H1 (cell line): ENCODE results near the gene ANKS1B. TPM values are rescaled to one million over a fixed set of nuclear protein-coding genes. Genes with fewer than 3 reads are reported as not detected.

Experiments used
- CTCF ChIA-PET: fragments of 300-600 bp; sonication (Branson Sonifier 250); formaldehyde crosslinking; loops from one replicate; lab custom pipeline; 2021; ENCODE audit not compliant: partially characterized antibody; lab: Charles Lee
- POLR2A ChIA-PET: fragments of 300-600 bp; sonication (Branson Sonifier 250); formaldehyde crosslinking; loops from one replicate; lab custom pipeline; 2021; ENCODE audit warnings: inconsistent platforms; ENCODE audit not compliant: partially characterized antibody; lab: Charles Lee
- DNase-seq, 2 experiments: peaks; one replicate each; pipeline versions ENCODE4 v3.0.0 to v3.0.0-alpha.2; 2010 to 2022; ENCODE audit warnings: low spot score in 2 of 2, low read depth in 1 of 2, mixed read lengths in 1 of 2
- FAIRE-seq: peaks from 2 replicates; lab custom pipeline; 2011; peaks lifted over from hg19 to GRCh38; lab: Jason Lieb, UNC
- H2AFZ ChIP-seq: 2 replicates; pipeline ENCODE4 v1.8.1; 2012; ENCODE audit warnings: low read length, inconsistent platforms
- H2AK5ac ChIP-seq: 2 replicates; pipeline ENCODE4 v1.6.1; 2013; ENCODE audit warnings: low read depth, low read length
- H2BK120ac ChIP-seq: replicated peaks from 2 replicates; pipeline ENCODE3; 2013; ENCODE audit warnings: low read depth, low read length, inconsistent platforms
- H2BK12ac ChIP-seq: 2 replicates; pipeline ENCODE4 v1.6.1; 2013; ENCODE audit warnings: low read depth, low read length
- H2BK15ac ChIP-seq: 2 replicates; pipeline ENCODE4 v1.6.1; 2013; ENCODE audit warnings: low read length
- H2BK20ac ChIP-seq: 2 replicates; pipeline ENCODE4 v1.6.1; 2013; ENCODE audit warnings: low read length
- H2BK5ac ChIP-seq: 2 replicates; pipeline ENCODE4 v1.6.1; 2013; ENCODE audit warnings: low read depth, low read length
- H3K14ac ChIP-seq: 2 replicates; pipeline ENCODE4 v1.6.1; 2013; ENCODE audit warnings: inconsistent platforms; ENCODE audit not compliant: insufficient read length
- H3K18ac ChIP-seq: 2 replicates; pipeline ENCODE4 v1.6.1; 2013; ENCODE audit warnings: low read length; ENCODE audit errors: extremely low read depth
- H3K23ac ChIP-seq: 2 replicates; pipeline ENCODE4 v1.6.1; 2013; ENCODE audit warnings: inconsistent platforms; ENCODE audit not compliant: insufficient read length
- H3K23me2 ChIP-seq: 2 replicates; pipeline ENCODE4 v1.6.1; 2013; ENCODE audit warnings: low read depth, low read length
- H3K27ac ChIP-seq: 2 replicates; pipeline ENCODE4 v1.6.1; 2011; ENCODE audit warnings: low read depth, low read length, inconsistent platforms
- H3K27me3 ChIP-seq, 4 experiments: replicated peaks in 1 of 4; 1 replicate in 1 of 4; 2 replicates in 3 of 4; pipeline versions ENCODE4 v1.6.1 to v1.8.1; 2011 to 2013; ENCODE audit warnings: low read length in 3 of 4, mild to moderate bottlenecking in 3 of 4, inconsistent platforms in 2 of 4, mixed read lengths in 2 of 4, moderate library complexity in 1 of 4; ENCODE audit not compliant: control insufficient read depth in 3 of 4, insufficient read depth in 3 of 4; ENCODE audit errors: extremely low read depth in 1 of 4
- H3K36me3 ChIP-seq, 4 experiments: 2 replicates each; pipeline versions ENCODE4 v1.6.1 to v1.8.1; 2011 to 2013; ENCODE audit warnings: mild to moderate bottlenecking in 4 of 4, low read length in 3 of 4, moderate library complexity in 2 of 4, control low read depth in 1 of 4, inconsistent platforms in 1 of 4; ENCODE audit not compliant: insufficient read depth in 4 of 4, control insufficient read depth in 2 of 4
- H3K4ac ChIP-seq: replicated peaks from 2 replicates; pipeline ENCODE3; 2013; ENCODE audit warnings: low read length, low read depth, mixed read lengths, inconsistent platforms; ENCODE audit not compliant: insufficient read length
- H3K4me1 ChIP-seq, 4 experiments: replicated peaks in 1 of 4; 1 replicate in 1 of 4; 2 replicates in 3 of 4; pipeline versions ENCODE4 v1.6.1 to v1.8.1; 2011 to 2013; ENCODE audit warnings: low read length in 3 of 4, inconsistent platforms in 2 of 4, mixed read lengths in 1 of 4; ENCODE audit not compliant: insufficient read depth in 4 of 4, control insufficient read depth in 3 of 4
- H3K4me2 ChIP-seq, 2 experiments: 2 replicates each; pipeline versions ENCODE4 v1.6.1 to v1.8.1; 2011 to 2013; ENCODE audit warnings: low read depth in 2 of 2, low read length in 2 of 2, control low read depth in 1 of 2, inconsistent platforms in 1 of 2, mild to moderate bottlenecking in 1 of 2; ENCODE audit not compliant: insufficient read depth in 1 of 2
- H3K4me3 ChIP-seq, 4 experiments: fragments of 200-600, 300-600 bp in 1 of 4; sonication (generic), shearing (Covaris generic), sonication (Bioruptor Twin) in 1 of 4; 2 replicates each; pipeline versions ENCODE4 v1.5.1 to v1.8.1; 2011 to 2016; ENCODE audit warnings: low read length in 4 of 4, low read depth in 3 of 4, control low read depth in 2 of 4, inconsistent platforms in 2 of 4, mild to moderate bottlenecking in 2 of 4, mixed read lengths in 1 of 4, moderate library complexity in 1 of 4; ENCODE audit not compliant: insufficient read depth in 2 of 4; ENCODE audit errors: extremely low read depth in 1 of 4
- H3K56ac ChIP-seq: replicated peaks from 2 replicates; pipeline ENCODE3; 2013; ENCODE audit warnings: low read depth, mild to moderate bottlenecking, mixed read lengths, low read length, inconsistent platforms; ENCODE audit not compliant: insufficient read length
- H3K79me1 ChIP-seq: 2 replicates; pipeline ENCODE4 v1.6.1; 2013; ENCODE audit warnings: low read depth, low read length, control low read depth
- H3K79me2 ChIP-seq, 2 experiments: 2 replicates each; pipeline versions ENCODE4 v1.6.1 to v1.8.1; 2012 to 2013; ENCODE audit warnings: low read length in 2 of 2, mild to moderate bottlenecking in 2 of 2, inconsistent platforms in 1 of 2; ENCODE audit not compliant: insufficient read depth in 2 of 2, control insufficient read depth in 1 of 2
- H3K9ac ChIP-seq, 4 experiments: replicated peaks in 1 of 4; 1 replicate in 1 of 4; 2 replicates in 3 of 4; pipeline versions ENCODE4 v1.6.1 to v1.8.1; 2011 to 2013; ENCODE audit warnings: low read depth in 3 of 4, low read length in 3 of 4, control low read depth in 2 of 4, mild to moderate bottlenecking in 2 of 4, moderate library complexity in 2 of 4, inconsistent platforms in 1 of 4; ENCODE audit errors: extremely low read depth in 1 of 4
- H3K9me3 ChIP-seq, 2 experiments: 2 replicates each; pipeline versions ENCODE4 v1.6.1 to v1.8.1; 2012 to 2013; ENCODE audit warnings: mild to moderate bottlenecking in 2 of 2, moderate library complexity in 2 of 2, control low read depth in 1 of 2, inconsistent platforms in 1 of 2, low read depth in 1 of 2, low read length in 1 of 2, mixed read lengths in 1 of 2; ENCODE audit not compliant: insufficient read depth in 2 of 2
- H4K20me1 ChIP-seq, 2 experiments: replicated peaks in 1 of 2; 2 replicates each; pipeline versions ENCODE3 to v1.8.1; 2011 to 2013; ENCODE audit warnings: inconsistent platforms in 2 of 2, low read length in 2 of 2, mild to moderate bottlenecking in 1 of 2; ENCODE audit not compliant: insufficient read depth in 2 of 2, control insufficient read depth in 1 of 2
- H4K5ac ChIP-seq: 2 replicates; pipeline ENCODE4 v1.6.1; 2013; ENCODE audit warnings: low read length, low read depth, mixed read lengths, inconsistent platforms; ENCODE audit not compliant: insufficient read length
- H4K8ac ChIP-seq: 2 replicates; pipeline ENCODE4 v1.8.0; 2013; ENCODE audit warnings: mild to moderate bottlenecking, moderate library complexity, low read length, inconsistent platforms; ENCODE audit not compliant: insufficient read depth; ENCODE audit errors: extremely low read depth
- H4K91ac ChIP-seq: replicated peaks from 2 replicates; pipeline ENCODE3; 2013; ENCODE audit warnings: low read length, mixed read lengths, inconsistent platforms; ENCODE audit not compliant: insufficient read length
- BRCA1 ChIP-seq: IDR thresholded peaks from 2 replicates; pipeline ENCODE4 v1.6.1; 2012; ENCODE audit warnings: low read depth, low read length, improper control_type of control experiment
- EP300 ChIP-seq, 2 experiments: IDR thresholded peaks; 1 replicate in 1 of 2; 2 replicates in 1 of 2; pipeline ENCODE4 v1.6.1; 2011 to 2012; ENCODE audit warnings: low read depth in 2 of 2, low read length in 2 of 2, mild to moderate bottlenecking in 2 of 2, borderline replicate concordance in 1 of 2, inconsistent platforms in 1 of 2, moderate library complexity in 1 of 2
- FOSL1 ChIP-seq: IDR thresholded peaks from 2 replicates; pipeline ENCODE4 v1.6.1; 2011; ENCODE audit warnings: mild to moderate bottlenecking, low read depth, low read length, moderate library complexity; ENCODE audit not compliant: insufficient read depth
- JUND ChIP-seq: IDR thresholded peaks from 2 replicates; pipeline ENCODE4 v1.6.1; 2011; ENCODE audit warnings: mild to moderate bottlenecking, improper control_type of control experiment, low read length
- KDM4A ChIP-seq: IDR thresholded peaks from one replicate; pipeline ENCODE4 v1.7.1; 2012; ENCODE audit warnings: low read depth, mild to moderate bottlenecking, moderate library complexity, low read length, inconsistent platforms; ENCODE audit not compliant: severe bottlenecking
- POLR2AphosphoS5 ChIP-seq: IDR thresholded peaks from 2 replicates; pipeline ENCODE4 v1.6.1; 2011; ENCODE audit warnings: low read depth, low read length
- SIN3A ChIP-seq, 2 experiments: IDR thresholded peaks in 1 of 2; conservative IDR thresholded peaks in 1 of 2; 2 replicates each; pipeline ENCODE4 v1.6.1; 2011 to 2012; ENCODE audit warnings: low read length in 2 of 2, improper control_type of control experiment in 1 of 2, low read depth in 1 of 2, mild to moderate bottlenecking in 1 of 2
- SP2 ChIP-seq: IDR thresholded peaks from 2 replicates; pipeline ENCODE4 v1.6.1; 2012; ENCODE audit warnings: mild to moderate bottlenecking, low read length, inconsistent platforms
- TEAD4 ChIP-seq: IDR thresholded peaks from 2 replicates; pipeline ENCODE4 v1.6.1; 2012; ENCODE audit warnings: low read depth, low read length, inconsistent platforms, mixed read lengths
- polyA plus RNA-seq, 7 experiments: library from polyadenylated mRNA; depleted of rRNA in 3 of 7; stranded (reverse) in 5 of 7; unstranded in 2 of 7; fragments of >200 nt in 5 of 7; fragments of 200-250 nt in 2 of 7; gene quantifications; 1 replicate in 5 of 7; 2 replicates in 1 of 7; 4 replicates in 1 of 7; pipeline versions ENCODE4 v1.2.1 to v1.2.3, GENCODE V29; 2011 to 2013; ENCODE audit warnings: missing spikeins in 2 of 7, mixed read lengths in 2 of 7
- total RNA-seq: library from RNA; stranded (reverse); fragmentation: NEBNext Ultra II Directional; extraction: Animal tissue kit (Norgen Biotek cat#: 25700); gene quantifications from 2 replicates; pipeline ENCODE4 v1.2.1, GENCODE V29; 2021

Gene ANKS1B
- total and polyA plus RNA-seq, 2 of the 8 experiments (the other 6 are each of a cell fraction or from before 2014, with no cell fraction given) = 2.7 to 6.1 TPM

GRCh38 chr12:98733667-98734350 lies 1250.9 kb downstream of the ANKS1B start:
- Histone ChIP-seq H3K9ac (no peak overlapping the region), H3K36me3 (peaks cover 0 to 3% (median 0%) of the 10 kb centered on the region in 4 experiments; a peak in 2 of 8 replicates), H3K23ac (no peak overlapping the region), H2BK20ac (no peak overlapping the region), H2BK5ac (no peak overlapping the region), H3K9me3 (no peaks in the 10 kb centered on the region), H2BK15ac (no peak overlapping the region), H3K79me2 (no peaks in the 10 kb centered on the region), H2AFZ (no peak overlapping the region), H2AK5ac (no peak overlapping the region), H2BK120ac (no peak overlapping the region), H3K14ac (no peak overlapping the region), H3K27me3 (no peaks in the 10 kb centered on the region), H3K4me1 (no peaks in the 10 kb centered on the region), H2BK12ac (no peak overlapping the region), H3K56ac (no peak overlapping the region), H4K5ac (no peak overlapping the region), H3K23me2 (no peaks in the 10 kb centered on the region), H3K18ac (no peak overlapping the region), H4K91ac (no peak overlapping the region), H3K79me1 (no peaks in the 10 kb centered on the region), H4K8ac (no peak overlapping the region), H4K20me1 (no peaks in the 10 kb centered on the region), H3K27ac (no peak overlapping the region), H3K4me2 (no peak overlapping the region), H3K4ac (no peak overlapping the region), H3K4me3 (no peak overlapping the region)
- TF ChIP-seq POLR2AphosphoS5 (no peak), EP300 (IDR thresholded peaks at IDR 0.05; ENCODE audit: borderline replicate concordance in 1 of 2, low read depth in 2 of 2, low read length in 2 of 2) (no peak), SIN3A (conservative IDR thresholded peaks at IDR 0.05 in 1 of 2, IDR thresholded peaks at IDR 0.05 in 1 of 2; ENCODE audit: low read depth in 1 of 2, low read length in 2 of 2) (no peak), BRCA1 (no peak), FOSL1 (no peak), JUND (no peak), KDM4A (no peak), SP2 (no peak), TEAD4 (no peak)
- ChIA-PET POLR2A (no interaction called here), CTCF (interaction anchor here (0.6 to 3.9 kb wide), 6 partner anchors 8 to 265 kb away, joined by 3 to 38 read pairs (median 4); no protein-coding TSS in a partner anchor)
- FAIRE-seq = no peak
- no peak for DNase-seq
